Karpas-422 (cell line): Measurements from ENCODE around the gene PRKAR2B. TPM values are rescaled to one million over a fixed set of nuclear protein-coding genes. Genes with fewer than 3 reads are reported as not detected.

ENCODE experiments used
- DNase-seq: peaks from one replicate; pipeline ENCODE4 v3.0.0-alpha.2; 2015
- H2AFZ ChIP-seq: fragments of 200-600 bp; sonication (generic); 2 replicates; pipeline ENCODE4 v1.6.1; 2014; ENCODE audit warnings: antibody characterized with exemption, low read length, mixed read lengths
- H3K27ac ChIP-seq: fragments of 200-600 bp; sonication (generic); 2 replicates; pipeline ENCODE4 v1.5.1; 2014; ENCODE audit warnings: mild to moderate bottlenecking, low read length, moderate library complexity
- H3K27me3 ChIP-seq: fragments of 200-600 bp; sonication (generic); 2 replicates; pipeline ENCODE4 v1.6.1; 2014; ENCODE audit warnings: low read length, mixed read lengths
- H3K36me3 ChIP-seq: fragments of 200-600 bp; sonication (generic); 2 replicates; pipeline ENCODE4 v1.6.1; 2014; ENCODE audit warnings: low read length, mixed read lengths; ENCODE audit not compliant: insufficient read depth
- H3K4me1 ChIP-seq: fragments of 200-600 bp; sonication (generic); 2 replicates; pipeline ENCODE4 v1.6.1; 2014; ENCODE audit warnings: mild to moderate bottlenecking, low read length, mixed read lengths
- H3K4me2 ChIP-seq: fragments of 200-600 bp; sonication (generic); 2 replicates; pipeline ENCODE4 v1.6.1; 2014; ENCODE audit warnings: low read length, low read depth, mild to moderate bottlenecking; ENCODE audit not compliant: poor library complexity, severe bottlenecking
- H3K4me3 ChIP-seq: fragments of 200-600 bp; sonication (generic); 2 replicates; pipeline ENCODE4 v1.5.1; 2014; ENCODE audit warnings: mild to moderate bottlenecking, antibody characterized with exemption, low read length, mixed read lengths
- H3K79me2 ChIP-seq: fragments of 200-600 bp; sonication (generic); 2 replicates; pipeline ENCODE4 v1.6.1; 2014; ENCODE audit warnings: mild to moderate bottlenecking, low read length, mixed read lengths
- H3K9ac ChIP-seq: fragments of 200-600 bp; sonication (generic); 2 replicates; pipeline ENCODE4 v1.6.0; 2014; ENCODE audit warnings: low read length
- H3K9me2 ChIP-seq: fragments of 200-600 bp; sonication (generic), shearing (Covaris generic); replicated peaks from 2 replicates; pipeline ENCODE4 v1.6.0; 2014; ENCODE audit warnings: mild to moderate bottlenecking, low read length, moderate library complexity; ENCODE audit not compliant: insufficient read depth
- H3K9me3 ChIP-seq: fragments of 300-700, 200-600 bp; sonication (generic); 2 replicates; pipeline ENCODE4 v1.6.1; 2014; ENCODE audit warnings: low read length, mixed read lengths
- H4K20me1 ChIP-seq: fragments of 200-600 bp; sonication (generic); 2 replicates; pipeline ENCODE4 v1.6.1; 2014; ENCODE audit warnings: mild to moderate bottlenecking, antibody characterized with exemption, low read length, low read depth; ENCODE audit not compliant: insufficient read depth
- total RNA-seq: library from RNA; depleted of rRNA; stranded (reverse); fragments of >200 nt; shearing (Covaris generic); gene quantifications from 2 replicates; pipeline ENCODE4 v1.2.3, GENCODE V29; 2014; ENCODE audit warnings: low replicate concordance

Gene PRKAR2B
- total RNA-seq, 1 experiment from 2014 or later: 0.67 TPM

- H3K27me3 ChIP-seq: no peaks in the 10 kb centered on the region
- H3K27ac ChIP-seq: no peak overlapping the region
- H3K9me2 ChIP-seq: no peaks in the 10 kb centered on the region
- H3K79me2 ChIP-seq: no peaks in the 10 kb centered on the region
- no peaks in the 10 kb centered on the region for H4K20me1 ChIP-seq
- no peak for DNase-seq
- no peak overlapping the region for H3K4me2 ChIP-seq
- H3K9me3 ChIP-seq: no peaks in the 10 kb centered on the region
- H3K4me3 ChIP-seq: no peak overlapping the region
- H3K4me1 ChIP-seq: no peaks in the 10 kb centered on the region
- H3K36me3 ChIP-seq: no peaks in the 10 kb centered on the region
- H2AFZ ChIP-seq: no peak overlapping the region
- no peak overlapping the region for H3K9ac ChIP-seq
These were observed 26.6 kb downstream of the PRKAR2B start for GRCh38 chr7:107071129-107071528.

DNA sequence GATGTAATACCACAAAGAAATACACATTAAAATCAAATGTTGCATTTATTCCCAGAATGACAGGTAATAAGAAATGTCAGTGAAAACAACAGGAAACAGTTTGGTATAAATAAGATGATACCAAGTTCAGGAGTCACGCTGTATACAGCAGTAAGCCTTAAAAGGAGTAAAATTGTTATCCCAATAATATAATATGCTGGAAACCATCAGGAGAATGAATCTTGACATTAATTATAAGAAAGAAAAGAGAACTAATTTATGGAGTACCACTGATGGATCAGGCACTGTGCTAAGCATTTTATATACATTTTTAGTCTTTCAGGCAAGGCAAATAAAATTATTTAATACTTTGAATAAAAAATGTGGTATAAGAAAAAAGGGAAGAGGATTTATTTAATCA is 27.6 kb downstream of the PRKAR2B start:
- no peak overlapping the region for H2AFZ ChIP-seq
- H3K4me2 ChIP-seq: no peak overlapping the region
- no peak overlapping the region for H3K9ac ChIP-seq
- H3K79me2 ChIP-seq: no peaks in the 10 kb centered on the region
- no peak for DNase-seq
- H3K27me3 ChIP-seq: no peaks in the 10 kb centered on the region
- no peak overlapping the region for H3K27ac ChIP-seq
- no peaks in the 10 kb centered on the region for H4K20me1 ChIP-seq
- no peaks in the 10 kb centered on the region for H3K4me1 ChIP-seq
- no peak overlapping the region for H3K4me3 ChIP-seq
- H3K36me3 ChIP-seq: no peaks in the 10 kb centered on the region
- no peaks in the 10 kb centered on the region for H3K9me3 ChIP-seq
- H3K9me2 ChIP-seq: no peaks in the 10 kb centered on the region

DNA sequence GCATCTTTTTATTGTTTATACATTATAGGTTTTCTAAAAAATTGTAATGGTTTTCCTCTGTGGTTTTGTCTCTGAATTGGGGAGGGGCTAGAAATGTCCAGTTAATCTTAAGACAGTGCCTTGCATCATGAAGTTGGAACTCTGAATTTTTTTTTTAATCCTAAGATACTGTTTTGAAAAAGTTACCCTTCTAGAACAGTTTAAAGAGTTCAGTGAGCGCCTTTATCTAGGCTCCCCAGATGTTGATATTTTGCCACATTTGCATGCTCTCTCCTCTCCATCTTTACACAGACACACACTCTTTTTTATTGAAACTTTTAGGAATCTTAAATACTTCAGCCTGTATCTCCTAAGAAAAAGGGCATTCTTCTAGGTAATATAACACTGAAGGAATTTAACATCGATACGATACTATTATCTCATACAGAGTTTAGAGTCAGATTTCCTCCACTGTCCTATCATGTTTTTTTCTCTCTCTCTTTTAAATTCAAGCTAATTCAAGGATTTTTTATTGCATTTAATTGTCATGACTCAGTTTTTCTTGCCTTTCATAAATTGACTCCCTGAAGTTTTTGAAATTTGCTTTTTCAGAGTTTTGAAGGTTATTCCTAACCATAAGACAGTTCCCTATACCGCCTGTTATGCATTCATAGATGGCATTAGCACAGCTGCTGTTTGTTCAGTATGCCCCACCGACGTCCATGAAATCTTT is 31.5 kb downstream of the PRKAR2B start:
- H3K9ac ChIP-seq: no peak overlapping the region
- H3K9me2 ChIP-seq: no peaks in the 10 kb centered on the region
- H2AFZ ChIP-seq: no peak overlapping the region
- no peak overlapping the region for H3K27ac ChIP-seq
- no peaks in the 10 kb centered on the region for H3K4me1 ChIP-seq
- H3K9me3 ChIP-seq: no peaks in the 10 kb centered on the region
- H3K79me2 ChIP-seq: no peaks in the 10 kb centered on the region
- no peak overlapping the region for H3K4me2 ChIP-seq
- H3K36me3 ChIP-seq: no peaks in the 10 kb centered on the region
- H3K4me3 ChIP-seq: no peak overlapping the region
- no peaks in the 10 kb centered on the region for H4K20me1 ChIP-seq
- H3K27me3 ChIP-seq: no peaks in the 10 kb centered on the region
- DNase-seq: no peak

DNA sequence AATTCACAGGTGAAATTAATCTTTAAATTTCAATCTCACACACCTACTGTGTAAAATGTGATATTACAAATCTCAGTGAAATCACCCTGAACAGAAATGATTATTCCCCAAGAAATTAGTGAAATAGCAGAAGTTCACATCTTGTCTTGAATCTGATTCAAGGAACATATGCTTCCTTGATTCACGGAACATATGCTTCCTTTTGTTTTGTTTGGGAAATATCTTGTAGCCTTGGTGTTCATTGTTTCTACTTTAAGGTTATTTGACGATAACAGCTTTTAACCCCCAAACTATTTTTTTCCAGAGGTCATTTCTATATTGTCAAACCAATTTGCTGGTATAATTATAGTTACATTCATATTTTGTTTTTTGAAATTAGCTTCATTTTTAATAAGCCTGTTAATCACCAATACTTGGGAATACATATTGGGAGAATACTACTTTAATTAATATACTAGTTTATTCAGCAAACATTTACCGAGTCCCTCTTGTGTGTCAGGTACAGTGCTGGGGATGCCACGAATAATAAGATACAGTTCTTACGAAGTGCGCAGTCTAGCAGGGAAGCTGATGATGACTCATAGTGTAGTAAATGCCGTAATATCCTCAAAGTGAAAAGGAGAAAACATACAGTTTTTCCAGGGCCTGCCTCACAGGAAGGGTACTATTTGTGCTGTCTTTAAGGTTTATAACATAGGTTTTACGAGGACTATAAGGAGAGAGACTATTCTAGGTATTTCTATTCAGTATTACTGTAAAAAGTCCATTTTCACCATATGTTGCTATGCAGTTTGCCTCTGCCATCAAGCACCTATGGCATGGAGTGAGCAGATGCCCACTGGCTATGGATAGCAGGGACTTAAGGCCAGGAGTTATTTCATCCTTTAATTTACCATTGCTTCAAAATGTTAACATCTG is 32.5 kb downstream of the PRKAR2B start:
- Histone ChIP-seq H2AFZ (no peak overlapping the region), H3K4me3 (no peak overlapping the region), H3K36me3 (no peaks in the 10 kb centered on the region), H3K9me3 (no peaks in the 10 kb centered on the region), H3K9ac (no peak overlapping the region), H4K20me1 (no peaks in the 10 kb centered on the region), H3K9me2 (no peaks in the 10 kb centered on the region), H3K79me2 (no peaks in the 10 kb centered on the region), H3K4me1 (no peaks in the 10 kb centered on the region), H3K27me3 (no peaks in the 10 kb centered on the region), H3K27ac (no peak overlapping the region), H3K4me2 (no peak overlapping the region)
- no peak for DNase-seq

- Histone ChIP-seq H3K9ac (no peak overlapping the region), H2AFZ (no peak overlapping the region), H3K79me2 (no peaks in the 10 kb centered on the region), H3K4me3 (no peak overlapping the region), H3K36me3 (no peaks in the 10 kb centered on the region), H3K27ac (no peak overlapping the region), H3K4me2 (no peak overlapping the region), H3K9me2 (no peaks in the 10 kb centered on the region), H3K4me1 (no peaks in the 10 kb centered on the region), H3K9me3 (no peaks in the 10 kb centered on the region), H3K27me3 (no peaks in the 10 kb centered on the region), H4K20me1 (no peaks in the 10 kb centered on the region)
- no peak for DNase-seq
These were observed 33.4 kb downstream of the PRKAR2B start for GRCh38 chr7:107077699-107078516.

GRCh38 chr7:107078517-107078966 is 34.0 kb downstream of the PRKAR2B start:
- Histone ChIP-seq H3K4me3 (no peak overlapping the region), H3K4me2 (no peak overlapping the region), H4K20me1 (no peaks in the 10 kb centered on the region), H3K4me1 (no peaks in the 10 kb centered on the region), H3K9me2 (no peaks in the 10 kb centered on the region), H2AFZ (no peak overlapping the region), H3K36me3 (no peaks in the 10 kb centered on the region), H3K9ac (no peak overlapping the region), H3K27me3 (no peaks in the 10 kb centered on the region), H3K27ac (no peak overlapping the region), H3K9me3 (no peaks in the 10 kb centered on the region), H3K79me2 (no peaks in the 10 kb centered on the region)
- no peak for DNase-seq

DNA sequence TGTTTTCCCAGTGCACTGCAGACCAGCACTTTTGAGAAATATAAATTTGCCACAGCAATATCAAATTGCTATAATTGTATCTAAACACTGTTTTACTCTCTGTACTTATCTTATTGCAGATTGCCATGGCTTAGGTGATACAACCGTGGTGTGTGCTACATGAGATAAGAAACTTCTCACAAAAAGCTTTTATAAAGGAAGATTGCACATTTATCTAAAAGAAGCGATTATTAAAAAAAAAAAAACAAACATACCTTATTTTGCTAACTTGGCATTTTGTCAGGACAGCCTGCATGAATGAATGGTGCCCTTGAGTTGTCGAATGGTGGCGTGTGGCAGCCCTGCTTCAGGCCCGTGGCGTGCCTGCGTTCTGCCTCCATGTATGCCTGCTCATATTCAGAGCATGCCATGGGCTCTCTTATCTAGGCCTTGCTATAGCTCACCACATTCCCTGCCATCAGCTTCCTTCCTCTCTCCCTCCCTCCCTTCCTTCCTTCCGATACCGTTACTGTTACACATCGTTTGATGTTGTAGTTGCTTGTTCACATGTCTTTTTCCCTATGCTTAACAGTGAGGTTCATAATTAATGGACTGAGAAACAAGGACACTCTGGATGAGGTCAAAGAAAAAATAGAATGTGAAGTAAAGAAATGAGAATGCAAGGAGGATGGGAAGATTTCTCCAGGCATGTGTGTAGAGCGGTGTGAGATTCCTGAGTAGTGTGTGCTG is 34.9 kb downstream of the PRKAR2B start:
- DNase-seq: no peak
- no peaks in the 10 kb centered on the region for H3K4me1 ChIP-seq
- H3K79me2 ChIP-seq: no peaks in the 10 kb centered on the region
- no peaks in the 10 kb centered on the region for H4K20me1 ChIP-seq
- no peaks in the 10 kb centered on the region for H3K9me2 ChIP-seq
- H3K36me3 ChIP-seq: no peaks in the 10 kb centered on the region
- no peaks in the 10 kb centered on the region for H3K9me3 ChIP-seq
- no peak overlapping the region for H3K9ac ChIP-seq
- H3K4me2 ChIP-seq: no peak overlapping the region
- no peaks in the 10 kb centered on the region for H3K27me3 ChIP-seq
- no peak overlapping the region for H2AFZ ChIP-seq
- no peak overlapping the region for H3K4me3 ChIP-seq
- H3K27ac ChIP-seq: no peak overlapping the region
